ENCODE measurements around the gene SHFL. TPM values are rescaled to one million over a fixed set of nuclear protein-coding genes. Genes with fewer than 3 reads are reported as not detected.

The SHFL gene
- total and polyA plus RNA-seq, 2 of the 4 experiments (the other 2 are of a cell fraction): 9.0 to 32.1 TPM

- TF ChIP-seq FOS (IDR thresholded peaks at IDR 0.05; ENCODE audit: low read depth, low read length) (no peak), RAD21 (IDR thresholded peaks at IDR 0.05; ENCODE audit: low read length) (peak; percentile 46), MAZ (IDR thresholded peaks at IDR 0.05; ENCODE audit: borderline replicate concordance, low read depth, low read length) (no peak), RFX5 (IDR thresholded peaks at IDR 0.05; ENCODE audit: low read depth, low read length) (no peak), RCOR1 (IDR thresholded peaks at IDR 0.05; ENCODE audit: insufficient replicate concordance, low read length) (no peak), MAFK (IDR thresholded peaks at IDR 0.05; ENCODE audit: low read depth, low read length) (no peak), SMC3 (IDR thresholded peaks at IDR 0.05; ENCODE audit: low read depth, low read length) (peak; percentile 52), NFE2L2 (IDR thresholded peaks at IDR 0.05; ENCODE audit: low read depth, low read length) (no peak)
Measured at GRCh38 chr19:10112895-10113591, 26.9 kb downstream of the SHFL start (continued).

Measured in IMR-90 (cell line).